ENCODE data around the gene GOLGA3. TPM values are rescaled to one million over a fixed set of nuclear protein-coding genes. Genes with fewer than 3 reads are reported as not detected.
"Not testable (repeated sequence)": the region's sequence is repeated elsewhere in the genome, so short reads cannot be mapped to it uniquely, and the experiment has no call there.

The GOLGA3 gene
- total and polyA plus RNA-seq, 2 donors from 2014 or later = 7.7 to 53.0 TPM

GRCh38 chr12:132754160-132754932 lies 74.3 kb downstream of the GOLGA3 start:
- no peaks in the 10 kb centered on the region for H3K27me3 ChIP-seq (ENCODE audit: control insufficient read depth, insufficient read depth, low read length)
- DNase-seq (peak in 1 of 5 donors; percentile 20), FAIRE-seq (no peak)
- TF ChIP-seq, protein P1, sequence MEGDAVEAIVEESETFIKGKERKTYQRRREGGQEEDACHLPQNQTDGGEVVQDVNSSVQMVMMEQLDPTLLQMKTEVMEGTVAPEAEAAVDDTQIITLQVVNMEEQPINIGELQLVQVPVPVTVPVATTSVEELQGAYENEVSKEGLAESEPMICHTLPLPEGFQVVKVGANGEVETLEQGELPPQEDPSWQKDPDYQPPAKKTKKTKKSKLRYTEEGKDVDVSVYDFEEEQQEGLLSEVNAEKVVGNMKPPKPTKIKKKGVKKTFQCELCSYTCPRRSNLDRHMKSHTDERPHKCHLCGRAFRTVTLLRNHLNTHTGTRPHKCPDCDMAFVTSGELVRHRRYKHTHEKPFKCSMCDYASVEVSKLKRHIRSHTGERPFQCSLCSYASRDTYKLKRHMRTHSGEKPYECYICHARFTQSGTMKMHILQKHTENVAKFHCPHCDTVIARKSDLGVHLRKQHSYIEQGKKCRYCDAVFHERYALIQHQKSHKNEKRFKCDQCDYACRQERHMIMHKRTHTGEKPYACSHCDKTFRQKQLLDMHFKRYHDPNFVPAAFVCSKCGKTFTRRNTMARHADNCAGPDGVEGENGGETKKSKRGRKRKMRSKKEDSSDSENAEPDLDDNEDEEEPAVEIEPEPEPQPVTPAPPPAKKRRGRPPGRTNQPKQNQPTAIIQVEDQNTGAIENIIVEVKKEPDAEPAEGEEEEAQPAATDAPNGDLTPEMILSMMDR (IDR thresholded peaks at IDR 0.05; ENCODE audit: borderline replicate concordance, extremely low read depth, insufficient read depth) = no peak
- no peaks in the 10 kb centered on the region for H3K4me1 ChIP-seq (ENCODE audit: control insufficient read depth in 2 of 3, insufficient read depth in 2 of 3, low read depth in 1 of 3, low read length in 3 of 3)
- no peak overlapping the region for H3K27ac ChIP-seq (ENCODE audit: low read depth in 2 of 2, low read length in 2 of 2)
- no peaks in the 10 kb centered on the region for H3K9me3 ChIP-seq (ENCODE audit: control insufficient read depth in 2 of 3, insufficient read depth in 1 of 3, low read length in 3 of 3)
- H3K4me3 ChIP-seq (ENCODE audit: low read length in 3 of 3) = no peak overlapping the region
- H3K36me3 ChIP-seq (ENCODE audit: control insufficient read depth in 2 of 3, insufficient read depth in 3 of 3, low read length in 3 of 3) = peaks cover 4 to 24% (median 14%) of the 10 kb centered on the region in 3 donors
- no peak overlapping the region for H3K9ac ChIP-seq (ENCODE audit: low read length in 3 of 3)
- intact Hi-C loops (cut with DNase I) = no loop called here

DNA sequence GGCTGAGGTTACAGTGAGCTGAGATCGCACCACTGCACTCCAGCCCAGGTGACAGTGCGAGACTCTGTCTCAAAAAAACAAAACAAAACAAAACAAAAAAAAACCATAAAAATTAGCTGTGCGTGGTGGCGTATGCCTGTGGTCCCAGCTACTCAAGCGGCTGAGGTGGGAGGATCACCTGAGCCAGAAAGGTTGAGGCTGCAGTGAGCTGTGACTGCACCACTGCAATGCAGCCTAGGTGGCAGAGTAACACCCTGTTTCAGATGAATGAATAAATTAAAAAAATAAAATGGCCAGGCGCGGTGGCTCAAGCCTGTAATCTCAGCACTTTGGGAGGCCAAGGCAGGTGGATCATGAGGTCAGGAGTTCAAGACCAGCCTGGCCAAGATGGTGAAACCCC lies 75.0 kb downstream of the GOLGA3 start:
- H3K9ac ChIP-seq (ENCODE audit: low read length in 3 of 3); FAIRE-seq; H3K27ac ChIP-seq (ENCODE audit: low read depth in 2 of 2, low read length in 2 of 2); intact Hi-C loops (cut with DNase I); H3K4me3 ChIP-seq (ENCODE audit: low read length in 3 of 3); H3K4me1 ChIP-seq (ENCODE audit: control insufficient read depth in 2 of 3, insufficient read depth in 2 of 3, low read depth in 1 of 3, low read length in 3 of 3); H3K9me3 ChIP-seq (ENCODE audit: control insufficient read depth in 2 of 3, insufficient read depth in 1 of 3, low read length in 3 of 3); H3K27me3 ChIP-seq (ENCODE audit: control insufficient read depth, insufficient read depth, low read length): not testable (repeated sequence)
- DNase-seq = peak in 1 of 5 donors; percentile 10
- peaks cover 4 to 30% (median 15%) of the 10 kb centered on the region in 3 donors for H3K36me3 ChIP-seq (ENCODE audit: control insufficient read depth in 2 of 3, insufficient read depth in 3 of 3, low read length in 3 of 3)

- intact Hi-C loops (cut with DNase I) = no loop called here
- no peaks in the 10 kb centered on the region for H3K27me3 ChIP-seq (ENCODE audit: control insufficient read depth, insufficient read depth, low read length)
- no peak overlapping the region for H3K9ac ChIP-seq (ENCODE audit: low read length in 3 of 3)
- H3K9me3 ChIP-seq (ENCODE audit: control insufficient read depth in 2 of 3, insufficient read depth in 1 of 3, low read length in 3 of 3) = no peaks in the 10 kb centered on the region
- TF ChIP-seq, protein P1 (IDR thresholded peaks at IDR 0.05; ENCODE audit: borderline replicate concordance, extremely low read depth, insufficient read depth) = no peak
- peak in 1 of 5 donors; percentile 43 for DNase-seq
- H3K36me3 ChIP-seq (ENCODE audit: control insufficient read depth in 2 of 3, insufficient read depth in 3 of 3, low read length in 3 of 3) = peaks cover 15 to 66% (median 37%) of the 10 kb centered on the region in 3 donors
- FAIRE-seq = no peak
- no peak overlapping the region for H3K4me3 ChIP-seq (ENCODE audit: low read length in 3 of 3)
- H3K27ac ChIP-seq (ENCODE audit: low read depth in 2 of 2, low read length in 2 of 2) = no peak overlapping the region
- H3K4me1 ChIP-seq (ENCODE audit: control insufficient read depth in 2 of 3, insufficient read depth in 2 of 3, low read depth in 1 of 3, low read length in 3 of 3) = no peaks in the 10 kb centered on the region
Observed at GRCh38 chr12:132748319-132748718, 80.3 kb downstream of the GOLGA3 start.

DNA sequence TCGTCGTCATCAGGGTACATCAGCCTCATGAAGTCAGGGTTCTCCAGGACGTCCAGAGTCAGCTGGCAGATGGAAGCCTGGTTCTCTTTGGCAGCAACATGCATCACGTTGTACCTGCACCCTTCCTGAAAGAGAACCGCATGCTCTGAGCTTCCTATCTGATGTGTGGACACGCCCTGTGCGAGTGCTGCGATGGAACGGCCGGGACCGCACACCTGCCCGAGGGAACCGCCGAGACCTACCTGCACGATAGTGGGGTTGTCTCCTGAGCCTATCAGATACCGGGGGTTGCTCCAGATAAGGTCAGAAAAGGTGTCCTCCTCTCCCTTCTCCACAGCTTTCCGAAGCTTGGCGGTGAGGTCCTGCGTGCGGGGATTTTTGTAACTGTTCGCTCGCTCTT lies 80.8 kb downstream of the GOLGA3 start:
- H3K9me3 ChIP-seq (ENCODE audit: control insufficient read depth in 2 of 3, insufficient read depth in 1 of 3, low read length in 3 of 3) = no peaks in the 10 kb centered on the region
- DNase-seq (peak in 1 of 5 donors; percentile 43), FAIRE-seq (no peak)
- no peak overlapping the region for H3K4me3 ChIP-seq (ENCODE audit: low read length in 3 of 3)
- peaks cover 15 to 64% (median 39%) of the 10 kb centered on the region in 3 donors for H3K36me3 ChIP-seq (ENCODE audit: control insufficient read depth in 2 of 3, insufficient read depth in 3 of 3, low read length in 3 of 3)
- TF ChIP-seq, protein P1 (IDR thresholded peaks at IDR 0.05; ENCODE audit: borderline replicate concordance, extremely low read depth, insufficient read depth) = no peak
- no peaks in the 10 kb centered on the region for H3K4me1 ChIP-seq (ENCODE audit: control insufficient read depth in 2 of 3, insufficient read depth in 2 of 3, low read depth in 1 of 3, low read length in 3 of 3)
- no peaks in the 10 kb centered on the region for H3K27me3 ChIP-seq (ENCODE audit: control insufficient read depth, insufficient read depth, low read length)
- H3K27ac ChIP-seq (ENCODE audit: low read depth in 2 of 2, low read length in 2 of 2) = no peak overlapping the region
- intact Hi-C loops (cut with DNase I) = no loop called here
- no peak overlapping the region for H3K9ac ChIP-seq (ENCODE audit: low read length in 3 of 3)
